Mesothelial cell of epicardium (in vitro differentiated cells): ENCODE measurements around the gene MEX3A. TPM values are rescaled to one million over a fixed set of nuclear protein-coding genes. Genes with fewer than 3 reads are reported as not detected.

Source experiments
- DNase-seq, 2 experiments: peaks; one replicate each; pipeline ENCODE4 v3.0.0; 2021; ENCODE audit warnings: low spot score in 2 of 2; ENCODE audit not compliant: unreplicated experiment in 2 of 2
- H3K27ac Mint-ChIP-seq: 2 replicates; pipeline ENCODE4 v1.8.0; 2021; ENCODE audit warnings: mixed read lengths
- H3K27me3 Mint-ChIP-seq: 2 replicates; pipeline ENCODE4 v1.8.0; 2021; ENCODE audit warnings: low read depth, mixed read lengths
- H3K36me3 Mint-ChIP-seq: 2 replicates; pipeline ENCODE4 v1.8.0; 2021; ENCODE audit warnings: mixed read lengths
- H3K4me1 Mint-ChIP-seq: 2 replicates; pipeline ENCODE4 v1.8.0; 2021; ENCODE audit warnings: mixed read lengths
- H3K4me3 Mint-ChIP-seq: 2 replicates; pipeline ENCODE4 v1.8.0; 2021; ENCODE audit warnings: mild to moderate bottlenecking, moderate library complexity, mixed read lengths
- H3K9me3 Mint-ChIP-seq: 2 replicates; pipeline ENCODE4 v1.8.0; 2021; ENCODE audit warnings: mixed read lengths
- CTCF ChIP-seq: fragments of 200-600 bp; sonication (generic); IDR thresholded peaks from one replicate; pipeline ENCODE4 v1.5.0; 2021; ENCODE audit warnings: antibody characterized with exemption; ENCODE audit not compliant: unreplicated experiment
- total RNA-seq: library from RNA; stranded (reverse); gene quantifications from 3 replicates; pipeline ENCODE4 v1.2.1, GENCODE V29; 2021

Gene MEX3A
- total RNA-seq, 1 donor from 2014 or later = 112 TPM

GRCh38 chr1:156083800-156084790 lies 1.8 kb upstream of the MEX3A start:
- H3K27me3 Mint-ChIP-seq = no peaks in the 10 kb centered on the region
- peaks cover 5% of the 10 kb centered on the region for H3K36me3 Mint-ChIP-seq
- H3K4me1 Mint-ChIP-seq = peaks cover 50% of the 10 kb centered on the region
- peak overlapping the region; percentile 92 for H3K4me3 Mint-ChIP-seq
- no peaks in the 10 kb centered on the region for H3K9me3 Mint-ChIP-seq
- TF ChIP-seq CTCF = no peak
- no peak for DNase-seq
- peak overlapping the region; percentile 98 for H3K27ac Mint-ChIP-seq

- Mint-ChIP-seq H3K27me3 (no peaks in the 10 kb centered on the region), H3K4me1 (peaks cover 68% of the 10 kb centered on the region), H3K36me3 (peaks cover 12% of the 10 kb centered on the region), H3K27ac (peak overlapping the region; percentile 96), H3K9me3 (no peaks in the 10 kb centered on the region), H3K4me3 (peak overlapping the region; percentile 92)
- DNase-seq = no peak
- TF ChIP-seq CTCF = no peak
Observed at GRCh38 chr1:156081917-156082308, 352 bp downstream of the MEX3A start.

- Mint-ChIP-seq H3K9me3 (no peaks in the 10 kb centered on the region), H3K27ac (peak overlapping the region; percentile 97), H3K4me3 (peak overlapping the region; percentile 98), H3K4me1 (peaks cover 63% of the 10 kb centered on the region), H3K27me3 (no peaks in the 10 kb centered on the region), H3K36me3 (peaks cover 13% of the 10 kb centered on the region)
- no peak for DNase-seq
- no peak for TF ChIP-seq CTCF
Observed at GRCh38 chr1:156081180-156081916, 917 bp downstream of the MEX3A start.

DNA sequence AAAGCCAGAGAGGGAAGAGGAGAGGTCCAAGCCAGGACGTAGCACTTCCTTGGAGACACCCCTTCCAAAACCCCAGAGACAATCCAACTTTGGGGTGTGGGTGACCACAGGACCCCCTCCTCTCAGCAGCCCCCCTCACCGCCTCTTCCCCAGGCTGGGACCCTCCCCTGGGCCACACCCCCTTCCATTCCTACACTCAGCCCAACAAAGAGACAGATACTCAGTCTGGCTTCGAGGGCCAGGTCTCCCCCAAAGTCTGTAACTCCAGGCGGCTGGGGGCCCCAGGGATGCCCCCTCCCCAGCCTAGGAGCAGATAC lies 1.4 kb downstream of the MEX3A start:
- peak overlapping the region; percentile 98 for H3K4me3 Mint-ChIP-seq
- DNase-seq = no peak
- H3K9me3 Mint-ChIP-seq = no peaks in the 10 kb centered on the region
- TF ChIP-seq CTCF = no peak
- H3K27me3 Mint-ChIP-seq = no peaks in the 10 kb centered on the region
- H3K36me3 Mint-ChIP-seq = peaks cover 13% of the 10 kb centered on the region
- H3K4me1 Mint-ChIP-seq = peaks cover 60% of the 10 kb centered on the region
- peak overlapping the region; percentile 97 for H3K27ac Mint-ChIP-seq

GRCh38 chr1:156080241-156080862 lies 1.9 kb downstream of the MEX3A start:
- peak overlapping the region; percentile 98 for H3K4me3 Mint-ChIP-seq
- H3K27ac Mint-ChIP-seq = peak overlapping the region; percentile 97
- no peaks in the 10 kb centered on the region for H3K27me3 Mint-ChIP-seq
- H3K36me3 Mint-ChIP-seq = peaks cover 16% of the 10 kb centered on the region
- no peak for DNase-seq
- peaks cover 63% of the 10 kb centered on the region for H3K4me1 Mint-ChIP-seq
- no peak for TF ChIP-seq CTCF
- no peaks in the 10 kb centered on the region for H3K9me3 Mint-ChIP-seq
